B cell (primary cell): Measurements from ENCODE around the gene PNPT1. TPM values are rescaled to one million over a fixed set of nuclear protein-coding genes. Genes with fewer than 3 reads are reported as not detected.
"Not testable (repeated sequence)": the region's sequence is repeated elsewhere in the genome, so short reads cannot be mapped to it uniquely, and the experiment has no call there.

Experiments
- ATAC-seq: fragments of 200-7000 bp; cut with Tn5 transposase; one replicate; pipeline ENCODE4 v1.10.0; 2021; ENCODE audit warnings: low read depth, mild to moderate bottlenecking, moderate number of reproducible peaks, moderate library complexity
- CTCF ChIA-PET: fragments of 350-600 bp; sonication (Branson Sonifier 250); formaldehyde crosslinking; loops from one replicate; lab custom pipeline; 2021; ENCODE audit warnings: antibody characterized with exemption, inconsistent platforms; lab: Charles Lee
- POLR2A ChIA-PET: fragments of 350-600 bp; sonication (Branson Sonifier 250); formaldehyde crosslinking; loops from one replicate; lab custom pipeline; 2021; ENCODE audit warnings: antibody characterized with exemption; lab: Charles Lee
- DNase-seq: peaks from one replicate; pipeline ENCODE4 v3.0.0; 2013
- H2AFZ ChIP-seq: 2 replicates; pipeline ENCODE4 v1.6.1; 2012; ENCODE audit warnings: mild to moderate bottlenecking, low read depth, low read length; ENCODE audit not compliant: insufficient read depth, poor library complexity, severe bottlenecking
- H3K27ac ChIP-seq, 2 donors: 1 replicate in 1 of 2; 2 replicates in 1 of 2; pipeline ENCODE4 v1.5.1; 2012 to 2013; ENCODE audit warnings: low read length in 2 of 2, mild to moderate bottlenecking in 2 of 2, moderate library complexity in 1 of 2
- H3K27me3 ChIP-seq, 4 experiments: fragments of 200-600 bp in 1 of 4; sonication (generic) in 1 of 4; replicated peaks in 1 of 4; 1 replicate in 2 of 4; 2 replicates in 2 of 4; pipeline versions ENCODE4 v1.6.1 to v1.7.0; 2013 to 2016; ENCODE audit warnings: low read length in 3 of 4, mild to moderate bottlenecking in 2 of 4, mixed read lengths in 1 of 4, moderate library complexity in 1 of 4; ENCODE audit not compliant: insufficient read depth in 4 of 4, control insufficient read depth in 3 of 4; ENCODE audit errors: control extremely low read depth in 1 of 4
- H3K36me3 ChIP-seq, 2 experiments: replicated peaks in 1 of 2; 1 replicate in 1 of 2; 2 replicates in 1 of 2; pipeline versions ENCODE4 v1.6.1 to v1.7.1; 2013; ENCODE audit warnings: low read length in 1 of 2; ENCODE audit not compliant: insufficient read depth in 2 of 2, control insufficient read depth in 1 of 2; ENCODE audit errors: control extremely low read depth in 1 of 2, extremely low read depth in 1 of 2
- H3K4me1 ChIP-seq, 2 donors: fragments of 200-600 bp in 1 of 2; sonication (generic) in 1 of 2; 1 replicate in 1 of 2; 2 replicates in 1 of 2; pipeline versions ENCODE4 v1.5.1 to v1.6.1; 2013 to 2017; ENCODE audit warnings: low read length in 2 of 2; ENCODE audit not compliant: control insufficient read depth in 2 of 2, insufficient read depth in 2 of 2
- H3K4me2 ChIP-seq: replicated peaks from 2 replicates; pipeline ENCODE3; 2012; ENCODE audit warnings: mild to moderate bottlenecking, low read depth, low read length; ENCODE audit not compliant: poor library complexity, severe bottlenecking
- H3K4me3 ChIP-seq, 5 experiments: fragments of 200-600 bp in 1 of 5; sonication (generic) in 1 of 5; 1 replicate in 3 of 5; 2 replicates in 2 of 5; pipeline versions ENCODE4 v1.5.1 to v1.7.0; 2011 to 2016; ENCODE audit warnings: low read length in 4 of 5, mild to moderate bottlenecking in 4 of 5, low read depth in 2 of 5, control low read depth in 1 of 5, moderate library complexity in 1 of 5; ENCODE audit not compliant: insufficient read depth in 1 of 5; ENCODE audit errors: control extremely low read depth in 1 of 5, extremely low read depth in 1 of 5
- H3K79me2 ChIP-seq: fragments of 200-600 bp; sonication (generic); one replicate; pipeline ENCODE4 v1.6.0; 2016; ENCODE audit warnings: low read length; ENCODE audit not compliant: control insufficient read depth, insufficient read depth
- H3K9ac ChIP-seq: fragments of 200-600 bp; sonication (generic); 2 replicates; pipeline ENCODE4 v1.6.1; 2017; ENCODE audit warnings: mild to moderate bottlenecking, low read length, moderate library complexity
- H3K9me3 ChIP-seq, 3 donors: one replicate each; pipeline versions ENCODE4 v1.6.1 to v1.7.1; 2013; ENCODE audit warnings: low read length in 2 of 3; ENCODE audit not compliant: control insufficient read depth in 2 of 3, insufficient read depth in 1 of 3; ENCODE audit errors: control extremely low read depth in 1 of 3
- H4K20me1 ChIP-seq: 2 replicates; pipeline ENCODE4 v1.6.0; 2012; ENCODE audit warnings: mild to moderate bottlenecking, low read length; ENCODE audit not compliant: insufficient read depth, control insufficient read depth, poor library complexity, severe bottlenecking
- H3K27ac Mint-ChIP-seq: one replicate; pipeline ENCODE4 v1.8.0; 2021; ENCODE audit warnings: mixed read lengths
- H3K27me3 Mint-ChIP-seq: one replicate; pipeline ENCODE4 v1.8.0; 2021; ENCODE audit warnings: mixed read lengths
- H3K4me1 Mint-ChIP-seq: one replicate; pipeline ENCODE4 v1.8.0; 2021; ENCODE audit warnings: mixed read lengths
- H3K4me3 Mint-ChIP-seq: one replicate; pipeline ENCODE4 v1.8.0; 2021; ENCODE audit warnings: mixed read lengths
- H3K9me3 Mint-ChIP-seq: one replicate; pipeline ENCODE4 v1.8.0; 2022; ENCODE audit warnings: mixed read lengths; ENCODE audit not compliant: insufficient read depth
- CTCF ChIP-seq: fragments of 200-600 bp; IDR thresholded peaks from one replicate; pipeline ENCODE4 v1.8.0; 2022; ENCODE audit warnings: antibody characterized with exemption, mild to moderate bottlenecking
- EZH2 ChIP-seq: IDR thresholded peaks from 2 replicates; pipeline ENCODE4 v1.6.1; 2012; ENCODE audit warnings: borderline replicate concordance, low read depth, mild to moderate bottlenecking, moderate library complexity, low read length; ENCODE audit not compliant: insufficient read depth, poor library complexity, severe bottlenecking
- WGBS: methylation state at CpG from one replicate; pipeline ENCODE4 v1.1.5; 2013; ENCODE audit warnings: missing lambda C conversion rate; ENCODE audit not compliant: insufficient coverage; 5-methylcytosine and 5-hydroxymethylcytosine counted together
- intact Hi-C: fragments of 100-400 bp; cut with micrococcal nuclease; formaldehyde crosslinking; loops from one replicate; pipeline ENCODE4 v1.10.0; 2022
- polyA plus RNA-seq: library from polyadenylated mRNA; depleted of rRNA; stranded (reverse); fragments of >200 nt; gene quantifications from 2 replicates; pipeline ENCODE4 v1.2.3, GENCODE V29; 2012
- total RNA-seq, 2 donors: library from RNA; stranded (reverse); fragments of 120-200 nt in 1 of 2; gene quantifications; 1 replicate in 1 of 2; 2 replicates in 1 of 2; pipeline versions ENCODE4 v1.2.3 to v1.2.4, GENCODE V29; 2013 to 2022

The PNPT1 gene
- total and polyA plus RNA-seq, 2 donors (not counting 1 experiment from before 2014, with no cell fraction given): 7.8 to 23.1 TPM

- Mint-ChIP-seq H3K27me3 (peaks cover 13% of the 10 kb centered on the region), H3K9me3 (no peaks in the 10 kb centered on the region), H3K4me3 (no peak overlapping the region), H3K27ac (no peak overlapping the region), H3K4me1 (no peaks in the 10 kb centered on the region)
- ATAC-seq (no peak), DNase-seq (peak; percentile 61)
- intact Hi-C loops: loop anchor here (2.0 to 5.0 kb wide), 2 partner anchors 290 to 1779 kb away; no protein-coding TSS in a partner anchor
- no peak overlapping the region for H3K4me2 ChIP-seq
- peaks cover 0 to 5% (median under 1%) of the 10 kb centered on the region in 4 experiments for H3K27me3 ChIP-seq
- no peaks in the 10 kb centered on the region for H4K20me1 ChIP-seq
- no peaks in the 10 kb centered on the region for H3K79me2 ChIP-seq
- ChIA-PET CTCF (interaction anchor here (0.6 to 3.1 kb wide), 10 partner anchors 9 to 1779 kb away, joined by 3 to 10 read pairs (median 4); no protein-coding TSS in a partner anchor), POLR2A (no interaction called here)
- no peaks in the 10 kb centered on the region for H3K36me3 ChIP-seq
- H3K9me3 ChIP-seq: no peaks in the 10 kb centered on the region
- 64% methylated on average over 5 of the region's 11 CpGs for WGBS
- no peak overlapping the region for H2AFZ ChIP-seq
- TF ChIP-seq CTCF: peak; percentile 96
- no peak for TF ChIP-seq EZH2
- no peaks in the 10 kb centered on the region for H3K4me1 ChIP-seq
- no peak overlapping the region for H3K9ac ChIP-seq
- H3K4me3 ChIP-seq: no peak overlapping the region
- no peak overlapping the region for H3K27ac ChIP-seq
Measured at GRCh38 chr2:55718165-55719008, 24.7 kb upstream of the PNPT1 start.

- H3K4me1 Mint-ChIP-seq: no peaks in the 10 kb centered on the region
- POLR2A ChIA-PET: no interaction called here
- H3K4me3 Mint-ChIP-seq: no peak overlapping the region
- DNase-seq (no peak), ATAC-seq (no peak)
- H3K79me2 ChIP-seq: no peaks in the 10 kb centered on the region
- H3K9me3 ChIP-seq: no peaks in the 10 kb centered on the region
- WGBS: 94% methylated on average over 4 of the region's 4 CpGs
- intact Hi-C loops: loop anchor here (5.0 kb wide), 1 partner anchor 1782 kb away; no protein-coding TSS in a partner anchor
- H3K27me3 Mint-ChIP-seq: peaks cover 17% of the 10 kb centered on the region
- CTCF ChIA-PET: no interaction called here
- no peaks in the 10 kb centered on the region for H4K20me1 ChIP-seq
- H3K9ac ChIP-seq: no peak overlapping the region
- no peak overlapping the region for H3K4me3 ChIP-seq
- H3K9me3 Mint-ChIP-seq: no peaks in the 10 kb centered on the region
- H3K36me3 ChIP-seq: no peaks in the 10 kb centered on the region
- H3K27me3 ChIP-seq: peaks cover 0 to 5% (median under 1%) of the 10 kb centered on the region in 4 experiments
- H3K4me1 ChIP-seq: no peaks in the 10 kb centered on the region
- H3K27ac ChIP-seq: no peak overlapping the region
- TF ChIP-seq EZH2 (no peak), CTCF (no peak)
- no peak overlapping the region for H3K27ac Mint-ChIP-seq
- H2AFZ ChIP-seq: no peak overlapping the region
- no peak overlapping the region for H3K4me2 ChIP-seq
Measured at GRCh38 chr2:55715626-55716025, 22.0 kb upstream of the PNPT1 start.

- H4K20me1 ChIP-seq, POLR2A ChIA-PET, H3K4me2 ChIP-seq, H3K9ac ChIP-seq, H2AFZ ChIP-seq, H3K4me3 ChIP-seq, H3K4me1 Mint-ChIP-seq, H3K27ac Mint-ChIP-seq, H3K4me3 Mint-ChIP-seq, H3K9me3 ChIP-seq, ATAC-seq, H3K36me3 ChIP-seq, H3K27ac ChIP-seq, H3K9me3 Mint-ChIP-seq, H3K79me2 ChIP-seq, H3K27me3 ChIP-seq, H3K4me1 ChIP-seq, CTCF ChIA-PET, DNase-seq: not testable (repeated sequence)
- peaks cover 17% of the 10 kb centered on the region for H3K27me3 Mint-ChIP-seq
- WGBS: 100% methylated on average over 2 of the region's 3 CpGs
- intact Hi-C loops: loop anchor here (5.0 kb wide), 1 partner anchor 1782 kb away; no protein-coding TSS in a partner anchor
Measured at GRCh38 chr2:55715178-55715577, 21.5 kb upstream of the PNPT1 start.
